Measurements from ENCODE around the gene EPHA6.

- no peak for TF ChIP-seq EZH2 (IDR thresholded peaks at IDR 0.05; ENCODE audit: insufficient read depth, poor library complexity, severe bottlenecking)
- TF ChIP-seq EZH2phosphoT487 (IDR thresholded peaks at IDR 0.05; ENCODE audit: insufficient read depth, low read depth): no peak
These were observed 145.7 kb downstream of the EPHA6 start for GRCh38 chr3:96959901-96960641.

All from GM23248 (cell line).